Vagina (tissue), 2 donors: ENCODE results near the gene MBD6. TPM values are rescaled to one million over a fixed set of nuclear protein-coding genes. Genes with fewer than 3 reads are reported as not detected.

Source experiments
- DNase-seq, 2 donors: peaks; one replicate each; pipeline ENCODE4 v3.0.0-alpha.2; 2017; ENCODE audit errors: extremely low spot score in 2 of 2
- H3K27ac ChIP-seq: fragments of 200-600 bp; sonication (generic); one replicate; pipeline ENCODE4 v1.5.1; 2019
- H3K27me3 ChIP-seq: fragments of 200-600 bp; sonication (generic); one replicate; pipeline ENCODE4 v1.5.1; 2019
- H3K36me3 ChIP-seq, 2 donors: fragments of 200-600 bp; sonication (generic); one replicate each; pipeline ENCODE4 v1.5.1; 2017 to 2019
- H3K4me1 ChIP-seq: fragments of 200-600 bp; sonication (generic); one replicate; pipeline ENCODE4 v1.5.1; 2019
- H3K4me3 ChIP-seq, 2 donors: fragments of 200-600 bp; sonication (generic); 1 replicate in 1 of 2; 2 replicates in 1 of 2; pipeline ENCODE4 v1.5.1; 2016 to 2019
- H3K9me3 ChIP-seq: fragments of 200-600 bp; sonication (generic); one replicate; pipeline ENCODE4 v1.5.1; 2019
- POLR2A ChIP-seq, 2 donors: fragments of 450-650 bp; IDR thresholded peaks; one replicate each; pipeline ENCODE4 v1.6.1; 2017; ENCODE audit warnings: antibody characterized with exemption in 2 of 2, mild to moderate bottlenecking in 2 of 2, moderate library complexity in 2 of 2
- POLR2AphosphoS5 ChIP-seq, 2 donors: sonication (generic); formaldehyde crosslinking; IDR thresholded peaks; one replicate each; pipeline ENCODE4 v1.9.0; 2017; ENCODE audit warnings: antibody characterized with exemption in 2 of 2, mild to moderate bottlenecking in 2 of 2, low read depth in 1 of 2; ENCODE audit not compliant: insufficient read depth in 1 of 2
- intact Hi-C: fragments of 100-400 bp; cut with DNase I; formaldehyde crosslinking; loops from one replicate; pipeline ENCODE4 v1.15.1; 2023
- total RNA-seq: library from RNA; depleted of rRNA; stranded (reverse); fragments of >200 nt; gene quantifications from one replicate; pipeline ENCODE4 v1.2.3, GENCODE V29; 2016
- TF ChIP-seq, protein P1 (sequence below), 3 experiments: fragments of 450-650 bp in 2 of 3; fragments of 200-600 bp in 1 of 3; sonication (generic) in 1 of 3; IDR thresholded peaks; one replicate each; pipeline ENCODE4 v1.5.1; 2017 to 2019; ENCODE audit warnings: antibody characterized with exemption in 3 of 3, mild to moderate bottlenecking in 2 of 3, moderate library complexity in 2 of 3

Gene MBD6
- total RNA-seq, 1 donor from 2014 or later = 26.8 TPM

DNA sequence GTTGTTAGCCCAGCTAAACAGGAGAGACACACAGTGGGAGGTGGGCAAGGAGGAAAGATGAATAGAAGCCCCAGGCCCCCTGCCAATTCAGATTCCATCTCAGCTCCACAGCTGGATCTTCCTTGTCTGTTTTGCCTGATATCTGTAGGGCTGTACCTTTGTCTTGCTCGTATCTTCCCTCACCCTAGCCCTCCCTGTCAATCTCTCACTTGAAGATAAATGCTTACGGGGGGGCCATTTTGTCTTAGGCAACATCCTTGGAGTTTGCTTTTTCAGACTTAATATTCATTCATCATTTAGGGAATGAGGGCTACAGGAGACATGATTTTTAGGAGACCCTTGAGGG lies 29.7 kb downstream of the MBD6 start:
- intact Hi-C loops = no loop called here
- Histone ChIP-seq H3K4me3 (no peak overlapping the region), H3K27me3 (no peaks in the 10 kb centered on the region), H3K4me1 (peaks cover 13% of the 10 kb centered on the region), H3K36me3 (no peaks in the 10 kb centered on the region), H3K9me3 (no peaks in the 10 kb centered on the region), H3K27ac (no peak overlapping the region)
- no peak for DNase-seq
- TF ChIP-seq POLR2A (IDR thresholded peaks at IDR 0.05) (no peak), POLR2AphosphoS5 (IDR thresholded peaks at IDR 0.05; ENCODE audit: insufficient read depth in 1 of 2, low read depth in 1 of 2) (no peak)
- TF ChIP-seq, protein P1, sequence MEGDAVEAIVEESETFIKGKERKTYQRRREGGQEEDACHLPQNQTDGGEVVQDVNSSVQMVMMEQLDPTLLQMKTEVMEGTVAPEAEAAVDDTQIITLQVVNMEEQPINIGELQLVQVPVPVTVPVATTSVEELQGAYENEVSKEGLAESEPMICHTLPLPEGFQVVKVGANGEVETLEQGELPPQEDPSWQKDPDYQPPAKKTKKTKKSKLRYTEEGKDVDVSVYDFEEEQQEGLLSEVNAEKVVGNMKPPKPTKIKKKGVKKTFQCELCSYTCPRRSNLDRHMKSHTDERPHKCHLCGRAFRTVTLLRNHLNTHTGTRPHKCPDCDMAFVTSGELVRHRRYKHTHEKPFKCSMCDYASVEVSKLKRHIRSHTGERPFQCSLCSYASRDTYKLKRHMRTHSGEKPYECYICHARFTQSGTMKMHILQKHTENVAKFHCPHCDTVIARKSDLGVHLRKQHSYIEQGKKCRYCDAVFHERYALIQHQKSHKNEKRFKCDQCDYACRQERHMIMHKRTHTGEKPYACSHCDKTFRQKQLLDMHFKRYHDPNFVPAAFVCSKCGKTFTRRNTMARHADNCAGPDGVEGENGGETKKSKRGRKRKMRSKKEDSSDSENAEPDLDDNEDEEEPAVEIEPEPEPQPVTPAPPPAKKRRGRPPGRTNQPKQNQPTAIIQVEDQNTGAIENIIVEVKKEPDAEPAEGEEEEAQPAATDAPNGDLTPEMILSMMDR (IDR thresholded peaks at IDR 0.05) = no peak

DNA sequence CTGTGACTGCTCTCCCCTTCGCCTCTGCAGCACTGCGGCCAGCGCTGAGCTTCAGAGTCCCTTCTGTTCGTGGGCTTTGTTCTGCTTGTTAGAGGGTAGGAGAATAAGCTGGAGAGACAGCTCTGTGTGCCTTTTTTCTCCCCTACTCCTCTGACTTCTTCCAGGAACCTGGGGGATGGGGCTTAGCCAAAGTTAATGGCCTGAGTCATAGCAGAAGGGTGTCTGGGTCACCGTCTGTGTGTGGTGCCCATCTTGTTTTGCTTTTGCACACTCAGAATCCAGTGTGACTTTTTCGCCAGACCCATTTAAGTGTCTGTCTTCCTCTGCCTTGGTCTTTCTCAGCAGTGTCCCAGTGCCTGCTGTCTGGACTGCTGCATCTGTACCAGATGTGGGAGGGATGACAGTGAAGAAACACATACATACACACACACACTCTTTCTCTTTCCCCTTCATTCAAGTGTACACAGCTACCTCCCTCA lies 30.2 kb downstream of the MBD6 start:
- Histone ChIP-seq H3K4me3 (no peak overlapping the region), H3K4me1 (peaks cover 13% of the 10 kb centered on the region), H3K36me3 (no peaks in the 10 kb centered on the region), H3K27me3 (no peaks in the 10 kb centered on the region), H3K9me3 (no peaks in the 10 kb centered on the region), H3K27ac (no peak overlapping the region)
- TF ChIP-seq, protein P1 (IDR thresholded peaks at IDR 0.05) = no peak
- TF ChIP-seq POLR2A (IDR thresholded peaks at IDR 0.05) = no peak
- no peak for TF ChIP-seq POLR2AphosphoS5 (IDR thresholded peaks at IDR 0.05; ENCODE audit: insufficient read depth in 1 of 2, low read depth in 1 of 2)
- no peak for DNase-seq
- intact Hi-C loops = no loop called here

DNA sequence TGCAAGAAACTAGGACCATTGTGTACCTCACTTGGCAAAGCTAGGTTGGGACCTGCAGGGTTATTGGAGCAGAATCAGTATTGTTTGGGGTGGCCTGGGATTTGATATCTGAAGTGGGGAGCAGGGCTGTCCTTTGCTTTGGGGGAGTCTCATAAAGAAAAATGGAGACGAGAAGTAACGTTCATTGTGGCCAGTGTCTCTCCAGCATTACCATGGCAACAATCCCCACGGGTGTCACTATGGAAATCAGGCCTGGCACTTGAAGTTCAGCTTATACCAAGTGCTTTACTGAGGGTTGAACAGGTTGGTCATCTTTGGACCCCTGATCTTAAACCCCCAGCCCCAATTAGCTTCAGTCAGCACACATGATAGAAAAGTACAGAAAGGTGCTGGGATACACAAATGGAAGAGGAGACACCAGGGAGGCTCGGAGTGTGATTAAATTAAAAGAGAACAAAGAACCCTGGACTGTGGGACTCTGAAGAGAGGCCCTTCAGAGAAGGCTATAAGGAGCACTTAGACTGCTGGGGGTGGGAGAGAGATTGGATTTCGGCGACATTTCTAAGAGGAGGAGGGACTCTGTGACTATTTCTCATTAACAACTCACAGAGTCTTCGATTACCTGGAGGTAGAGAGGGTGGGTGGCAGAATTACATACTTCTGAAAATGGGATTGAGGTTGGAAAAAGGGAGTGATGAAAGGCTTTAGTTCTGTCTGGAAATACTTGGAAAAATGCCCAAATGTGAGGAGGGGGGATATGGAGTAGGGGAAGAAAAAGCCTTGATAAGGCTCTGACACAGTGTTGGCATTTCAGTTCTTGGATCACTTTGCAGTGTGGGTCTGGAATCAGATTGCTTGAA lies 30.9 kb downstream of the MBD6 start:
- no peak for DNase-seq
- Histone ChIP-seq H3K9me3 (no peaks in the 10 kb centered on the region), H3K4me3 (no peak overlapping the region), H3K36me3 (no peaks in the 10 kb centered on the region), H3K27ac (no peak overlapping the region), H3K4me1 (peaks cover 13% of the 10 kb centered on the region), H3K27me3 (no peaks in the 10 kb centered on the region)
- intact Hi-C loops = no loop called here
- TF ChIP-seq POLR2AphosphoS5 (IDR thresholded peaks at IDR 0.05; ENCODE audit: insufficient read depth in 1 of 2, low read depth in 1 of 2) = no peak
- no peak for TF ChIP-seq POLR2A (IDR thresholded peaks at IDR 0.05)
- TF ChIP-seq, protein P1 (IDR thresholded peaks at IDR 0.05) = no peak

DNA sequence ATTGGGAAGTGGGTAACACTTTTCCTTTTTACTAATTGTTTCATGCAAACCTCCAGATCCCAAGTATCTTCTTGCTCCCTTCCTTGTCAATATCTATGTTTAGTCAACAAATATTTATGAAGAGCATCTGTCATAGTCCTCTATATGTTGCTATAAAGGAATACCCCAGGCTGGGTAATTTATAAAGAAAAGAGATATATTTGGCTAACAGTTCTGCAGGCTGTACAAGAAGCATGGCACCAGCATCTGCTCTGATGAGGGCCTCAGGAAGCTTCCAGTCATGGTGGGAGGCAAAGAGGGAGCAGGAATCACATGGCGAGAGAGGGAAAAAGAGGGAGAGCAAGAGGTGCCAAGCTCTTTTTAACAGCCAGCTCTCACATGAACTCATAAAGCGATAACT lies 31.8 kb downstream of the MBD6 start:
- peaks cover 10% of the 10 kb centered on the region for H3K4me1 ChIP-seq
- no peak for TF ChIP-seq POLR2AphosphoS5 (IDR thresholded peaks at IDR 0.05; ENCODE audit: insufficient read depth in 1 of 2, low read depth in 1 of 2)
- TF ChIP-seq, protein P1 (IDR thresholded peaks at IDR 0.05) = no peak
- TF ChIP-seq POLR2A (IDR thresholded peaks at IDR 0.05) = no peak
- no peak for DNase-seq
- intact Hi-C loops = no loop called here
- H3K27me3 ChIP-seq = no peaks in the 10 kb centered on the region
- H3K27ac ChIP-seq = no peak overlapping the region
- H3K9me3 ChIP-seq = no peaks in the 10 kb centered on the region
- no peak overlapping the region for H3K4me3 ChIP-seq
- H3K36me3 ChIP-seq = no peaks in the 10 kb centered on the region

DNA sequence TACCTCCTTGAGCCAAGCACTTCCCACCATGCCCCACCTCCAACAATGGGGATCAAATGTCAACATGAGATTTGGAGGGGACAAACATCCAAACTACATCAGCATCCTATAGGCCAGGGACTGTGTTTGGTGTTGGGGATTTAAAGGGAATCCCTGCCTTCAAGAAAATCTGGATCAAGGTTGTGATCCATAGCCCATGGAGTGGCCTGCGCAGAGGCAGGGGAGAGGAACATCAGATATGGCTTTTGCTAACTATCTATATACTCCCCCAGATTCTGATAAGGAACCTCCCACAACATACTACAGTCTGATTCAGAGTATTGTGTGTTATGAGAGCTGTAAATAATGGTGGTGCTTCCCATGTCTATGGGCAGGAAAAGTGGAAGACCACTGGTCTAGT lies 32.3 kb downstream of the MBD6 start:
- no peak overlapping the region for H3K4me3 ChIP-seq
- H3K27me3 ChIP-seq = no peaks in the 10 kb centered on the region
- H3K9me3 ChIP-seq = no peaks in the 10 kb centered on the region
- no peak overlapping the region for H3K27ac ChIP-seq
- no peak for TF ChIP-seq POLR2A (IDR thresholded peaks at IDR 0.05)
- TF ChIP-seq, protein P1 (IDR thresholded peaks at IDR 0.05) = no peak
- intact Hi-C loops = no loop called here
- H3K4me1 ChIP-seq = peaks cover 7% of the 10 kb centered on the region
- H3K36me3 ChIP-seq = no peaks in the 10 kb centered on the region
- no peak for DNase-seq
